GM21515 (cell line): ENCODE measurements around the gene LMAN2L.
"Not testable (repeated sequence)": the region's sequence is repeated elsewhere in the genome, so short reads cannot be mapped to it uniquely, and the experiment has no call there.

Experiments used
- ATAC-seq: cut with Tn5 transposase; IDR thresholded peaks from one replicate; pipeline ENCODE4 v1.9.1; 2021; ENCODE audit not compliant: unreplicated experiment

The LMAN2L gene

GRCh38 chr2:96688649-96689430 is 51.0 kb downstream of the LMAN2L start:
- no peak for ATAC-seq

GRCh38 chr2:96687711-96688640 is 51.9 kb downstream of the LMAN2L start:
- no peak for ATAC-seq

DNA sequence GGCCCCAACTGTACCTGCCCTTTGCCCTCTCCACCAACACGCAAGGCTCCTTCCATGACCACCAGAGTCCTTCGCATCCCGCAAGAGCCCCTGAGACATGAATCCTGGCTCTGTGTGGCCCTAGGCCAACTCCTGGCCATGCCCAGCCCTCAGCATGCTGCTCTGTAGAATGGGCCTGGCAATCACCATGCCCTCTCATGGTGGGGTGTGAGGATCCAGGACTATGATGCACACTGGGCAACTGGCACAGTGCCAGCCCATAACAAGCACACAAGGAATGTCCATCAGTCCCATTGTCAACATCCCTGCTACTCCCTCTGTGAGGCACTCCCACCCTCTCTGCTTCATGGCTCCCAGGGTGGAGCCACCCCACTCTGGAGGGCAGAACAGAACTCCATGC is 52.6 kb downstream of the LMAN2L start:
- no peak for ATAC-seq

DNA sequence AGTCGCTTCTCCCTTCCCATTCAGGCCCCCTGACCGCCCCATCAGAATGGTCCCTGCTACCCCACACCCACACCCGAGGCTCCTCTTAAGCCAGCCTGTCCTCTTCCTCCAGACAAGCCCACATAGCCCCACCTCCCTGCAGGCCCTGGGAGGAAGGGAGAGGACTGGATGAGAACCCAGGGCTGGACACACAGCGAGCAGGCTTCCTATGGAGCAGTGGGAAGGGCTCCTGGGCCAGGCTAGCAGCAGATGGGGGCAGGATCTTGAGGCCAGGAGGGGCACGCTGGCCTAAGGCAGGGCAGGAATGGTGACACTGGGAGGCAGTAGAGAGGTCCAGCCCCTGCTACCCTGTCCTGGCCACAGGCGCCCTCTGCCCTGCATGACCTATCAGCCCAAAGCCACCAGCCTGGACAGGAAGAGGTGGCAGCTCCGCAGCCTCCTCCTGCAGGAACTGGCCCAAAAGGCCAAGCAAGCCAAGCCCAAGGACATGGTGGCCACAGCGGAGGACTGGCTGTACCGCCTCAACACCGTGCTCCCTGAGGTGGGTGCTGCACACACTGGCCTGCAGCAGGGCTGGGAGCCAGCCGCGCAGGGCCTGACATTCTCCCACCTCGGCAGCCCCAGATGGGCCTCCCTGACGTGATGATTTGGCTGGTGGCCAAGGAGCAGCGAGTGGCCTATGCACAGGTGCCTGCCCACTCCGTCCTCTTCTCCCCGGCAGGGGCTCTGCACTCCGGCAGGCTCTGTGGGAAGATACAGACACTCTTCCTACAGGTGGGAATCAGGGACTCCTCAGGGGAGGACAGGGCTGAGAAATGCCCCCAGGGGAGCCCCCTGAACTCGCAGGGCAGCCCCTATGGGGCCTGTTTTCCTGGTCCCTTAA is 54.0 kb downstream of the LMAN2L start:
- no peak for ATAC-seq

DNA sequence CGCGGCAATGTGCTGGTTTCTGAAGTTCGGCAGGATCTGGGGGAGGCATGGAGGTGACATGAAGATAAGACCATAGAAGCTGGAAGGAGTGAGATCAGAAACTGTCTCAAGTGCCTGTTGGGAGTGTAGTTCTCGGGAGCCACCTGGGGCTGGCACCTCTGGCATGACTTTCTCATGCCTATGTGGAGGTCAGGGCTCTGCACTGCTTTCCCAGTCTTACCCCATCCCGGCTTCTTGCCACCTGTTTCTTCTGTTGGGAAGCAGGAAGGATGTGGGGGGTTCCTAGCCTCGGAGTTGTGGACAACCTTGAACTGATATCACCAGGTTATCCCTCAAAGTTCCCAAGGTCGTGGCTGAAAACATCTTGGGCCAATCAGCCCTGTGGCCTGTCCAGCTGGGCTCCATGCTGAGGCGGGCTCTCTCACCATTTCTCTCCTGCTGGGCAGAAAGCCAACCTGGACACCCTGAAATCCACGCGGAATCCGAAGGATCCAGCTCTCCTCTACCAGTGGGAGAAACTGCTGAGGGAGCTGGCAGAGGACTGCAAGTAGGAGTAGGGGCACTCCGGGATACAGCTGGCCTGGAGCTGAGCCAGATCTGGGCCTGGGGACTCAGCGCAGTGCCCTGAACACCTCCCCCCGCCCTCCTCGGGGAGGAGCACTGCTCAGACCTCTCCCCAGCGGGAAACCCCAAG is 54.8 kb downstream of the LMAN2L start:
- no peak for ATAC-seq

DNA sequence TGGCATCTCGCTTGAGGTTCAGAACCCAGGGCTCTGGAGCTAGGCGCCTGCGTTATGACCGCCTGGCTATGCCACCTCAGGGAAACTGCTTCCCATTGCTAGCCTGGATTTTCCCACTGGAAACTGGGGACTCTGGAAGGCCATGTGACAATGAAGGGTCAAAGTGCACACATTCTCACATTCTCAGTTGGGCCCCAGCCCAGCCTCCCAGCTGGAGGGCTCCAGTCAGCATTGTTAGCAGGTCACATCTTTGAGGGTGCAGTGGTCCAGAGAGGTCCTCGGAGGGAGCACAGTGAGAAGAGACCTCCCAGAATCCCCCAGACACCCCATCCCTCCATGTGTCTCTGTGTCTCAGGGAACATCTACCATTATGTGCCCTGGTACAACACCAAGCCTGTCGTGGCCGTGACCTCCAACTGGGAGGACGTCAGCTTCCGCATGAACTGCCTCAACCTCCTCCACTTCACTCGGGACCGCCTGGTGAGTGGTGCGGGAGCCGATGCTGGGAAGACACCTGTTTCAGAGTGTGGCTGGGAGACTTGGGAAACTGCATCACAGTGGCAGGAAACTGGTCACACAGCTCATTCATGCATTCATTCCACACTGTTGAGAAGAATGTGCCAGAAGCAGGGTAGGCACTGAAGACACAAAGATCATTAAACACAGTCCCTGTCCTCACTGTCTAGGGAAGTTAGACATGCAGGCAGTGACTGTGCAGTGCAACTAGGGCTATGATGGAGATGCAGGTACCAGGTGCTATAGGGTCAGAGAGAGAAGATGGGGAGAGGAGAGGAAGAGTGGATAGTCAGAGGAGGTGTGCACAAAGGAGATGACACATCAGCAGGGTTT is 55.7 kb downstream of the LMAN2L start:
- no peak for ATAC-seq

DNA sequence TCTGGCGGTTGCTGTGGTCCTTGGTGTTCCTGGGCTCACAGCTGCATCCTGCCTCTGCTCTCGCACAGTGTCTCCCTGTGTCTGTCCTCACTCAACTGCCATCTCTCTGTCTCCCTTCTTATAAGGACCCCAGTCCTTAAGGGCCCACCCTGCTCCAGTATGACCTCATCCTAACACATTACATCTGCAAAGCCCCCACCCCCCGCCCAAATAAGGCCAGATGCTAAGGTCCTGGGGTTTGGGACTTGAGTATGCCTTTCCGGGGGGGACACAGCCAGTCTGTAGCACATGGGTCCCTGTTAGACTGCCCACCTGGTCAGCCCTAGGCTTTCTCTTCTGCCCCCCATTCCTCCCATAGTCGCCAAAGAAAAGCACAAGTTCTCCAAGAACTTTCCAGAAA is 56.6 kb downstream of the LMAN2L start:
- ATAC-seq, result no peak

GRCh38 chr2:96681540-96681939 is 58.3 kb downstream of the LMAN2L start:
- no peak for ATAC-seq

DNA sequence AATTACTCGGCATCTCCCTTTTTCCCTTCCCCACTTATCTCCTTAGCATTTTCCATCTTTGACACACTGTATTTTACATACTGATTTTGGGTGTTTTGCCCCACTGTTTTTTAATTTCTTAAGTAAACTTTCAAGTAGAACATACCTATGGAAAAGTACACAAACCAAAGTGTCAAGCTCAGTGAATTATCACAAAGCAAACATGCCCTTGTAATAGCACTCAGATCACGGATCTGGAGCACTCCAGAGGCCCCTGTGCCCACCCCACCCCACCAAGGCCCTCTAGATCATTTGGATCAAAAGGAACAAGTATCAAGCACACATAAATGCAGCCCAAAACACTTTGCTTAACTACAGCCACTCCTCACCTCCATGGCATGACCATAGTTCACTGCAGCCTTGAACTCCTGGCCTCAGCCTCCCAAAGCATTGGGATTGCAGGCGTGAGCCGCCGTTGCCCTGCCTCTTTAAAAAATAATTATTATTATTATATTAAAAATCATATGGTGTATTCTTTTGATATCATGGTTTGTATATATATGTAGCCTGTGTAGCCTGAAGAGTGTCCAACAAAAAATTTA is 59.2 kb downstream of the LMAN2L start:
- no peak for ATAC-seq

DNA sequence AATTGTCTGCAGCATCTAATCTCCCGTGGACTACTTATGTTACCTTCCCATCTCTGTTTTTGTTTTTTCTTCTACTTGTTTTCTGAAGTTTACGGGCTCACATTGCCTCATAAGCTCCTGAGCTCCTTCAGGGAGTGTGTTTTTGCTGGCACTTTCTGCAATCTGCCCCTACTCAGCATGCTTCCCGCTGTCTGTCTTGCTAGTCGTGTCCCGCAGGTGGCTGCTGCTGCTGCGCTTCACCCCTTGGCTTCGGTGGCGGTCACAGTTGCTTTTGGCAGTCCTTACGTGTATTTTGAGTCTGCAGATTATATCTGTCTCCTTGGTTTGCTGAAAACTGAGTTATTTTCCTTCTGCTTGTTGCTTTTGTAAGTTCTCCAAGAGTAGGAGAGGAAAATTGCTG is 60.0 kb downstream of the LMAN2L start:
- no peak for ATAC-seq

DNA sequence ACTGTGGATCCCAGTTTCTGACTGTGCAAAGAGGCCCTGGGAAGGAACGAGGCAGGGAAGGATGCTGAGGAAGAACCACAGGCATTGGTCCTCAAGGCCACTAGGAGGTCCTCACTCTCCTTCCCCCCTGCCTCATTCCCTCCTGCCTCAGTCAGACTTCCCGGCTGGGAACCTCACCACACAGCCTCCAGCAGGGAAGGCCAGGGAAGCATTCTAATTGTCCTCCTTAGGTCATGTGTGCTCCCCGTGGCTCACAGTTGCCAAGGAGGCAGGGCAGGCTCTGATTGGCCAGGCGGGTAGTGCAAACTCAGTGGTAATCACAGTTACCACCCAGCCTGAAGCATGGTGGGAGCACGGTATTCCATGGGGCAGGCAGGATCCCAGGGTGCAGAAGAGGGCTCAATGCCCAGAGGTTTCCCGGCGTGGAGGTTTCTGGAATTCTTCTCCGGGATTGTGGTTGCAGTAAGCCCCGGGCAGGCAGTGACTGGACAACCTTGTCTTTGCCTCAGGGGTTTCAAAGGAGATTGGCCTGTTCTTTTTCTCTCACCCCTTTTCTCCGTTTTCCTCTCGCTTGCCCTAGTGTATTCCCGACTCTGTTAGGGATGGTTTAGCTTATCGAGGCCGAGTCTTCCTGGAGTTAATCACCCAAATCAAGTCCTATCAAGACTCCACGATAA is 70.2 kb downstream of the LMAN2L start:
- no peak for ATAC-seq

GRCh38 chr2:96668771-96669170 is 71.1 kb downstream of the LMAN2L start:
- no peak for ATAC-seq

DNA sequence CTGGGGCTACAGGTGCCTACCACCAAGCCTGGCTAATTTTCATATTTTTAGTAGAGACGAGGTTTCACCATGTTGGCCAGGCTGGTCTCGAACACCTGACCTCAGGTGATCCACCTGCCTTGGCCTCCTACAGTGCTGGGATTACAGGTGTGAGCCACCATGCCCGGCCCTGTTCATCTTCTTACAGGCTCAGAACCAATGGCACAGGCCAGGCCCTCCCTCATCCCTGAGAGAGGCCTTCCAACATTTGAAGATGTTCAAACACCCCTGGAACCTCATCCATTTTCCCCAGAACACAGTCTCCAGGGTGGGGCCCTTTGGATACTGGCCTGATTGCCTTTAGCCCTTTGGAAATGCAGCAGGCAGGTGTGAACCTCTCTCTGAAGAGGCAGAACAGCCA is 74.1 kb downstream of the LMAN2L start:
- ATAC-seq, result not testable (repeated sequence)

DNA sequence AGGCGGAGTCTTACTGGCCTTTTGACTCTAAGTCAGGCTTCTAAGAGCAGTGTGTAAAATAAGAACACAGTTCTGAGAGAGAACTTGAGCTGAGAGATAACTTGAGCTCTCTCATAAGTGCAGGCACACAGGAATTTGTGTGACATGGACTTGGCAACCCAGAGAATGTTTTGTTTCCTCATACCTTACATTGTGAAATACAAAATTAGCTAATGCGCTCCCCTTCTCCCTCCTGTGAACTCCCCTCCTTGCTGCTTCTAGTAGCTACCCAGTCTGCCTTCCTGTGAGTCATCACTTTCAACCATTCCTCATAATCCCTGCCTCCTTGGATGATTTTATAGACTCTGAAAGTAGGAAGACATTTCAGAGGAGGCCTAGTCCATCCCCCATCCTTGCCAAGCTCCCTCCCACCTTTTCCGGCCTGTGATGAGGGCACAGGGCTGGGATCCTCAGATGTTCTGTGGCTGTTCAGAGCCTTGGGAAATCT is 74.7 kb downstream of the LMAN2L start:
- no peak for ATAC-seq

DNA sequence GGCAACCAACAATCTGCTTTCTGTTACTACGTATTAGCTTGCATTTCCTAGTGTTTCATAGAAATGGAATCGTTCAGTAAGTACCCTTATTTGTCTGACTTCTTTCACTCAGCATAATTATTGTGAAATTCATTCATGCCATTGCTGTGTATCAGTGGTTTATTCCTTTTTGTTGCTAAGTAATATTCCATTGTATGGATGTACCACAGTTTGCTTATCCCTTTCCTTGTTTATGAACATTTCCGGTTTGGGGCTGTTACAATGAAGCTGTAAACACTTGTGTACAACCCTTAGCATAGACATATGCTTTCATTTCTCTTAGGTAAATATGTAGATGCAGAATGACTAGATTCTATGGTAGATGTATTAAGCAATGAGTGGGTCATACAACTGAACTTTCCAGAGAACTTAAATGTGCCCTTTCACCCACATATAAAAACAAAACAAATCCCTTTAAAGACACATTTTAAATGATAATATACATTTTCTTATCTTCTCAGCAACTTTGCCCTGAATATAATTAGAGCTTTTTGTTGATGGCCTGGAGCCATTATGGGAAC is 75.4 kb downstream of the LMAN2L start:
- ATAC-seq, result no peak

GRCh38 chr2:96663829-96664228 is 76.0 kb downstream of the LMAN2L start:
- ATAC-seq, result no peak

GRCh38 chr2:96663177-96663576 is 76.7 kb downstream of the LMAN2L start:
- ATAC-seq, result no peak

GRCh38 chr2:96662360-96662759 is 77.5 kb downstream of the LMAN2L start:
- no peak for ATAC-seq
